GM11168 (cell line): ENCODE data around the gene PLEKHH1.

Source experiments
- in situ Hi-C: fragments of 300-500 bp; cut with MboI; formaldehyde crosslinking; loops from one replicate; pipeline ENCODE4 v1.12.0; 2022; ENCODE audit warnings: low sequenced_read_pairs; ENCODE audit not compliant: unreplicated experiment

Gene PLEKHH1

DNA sequence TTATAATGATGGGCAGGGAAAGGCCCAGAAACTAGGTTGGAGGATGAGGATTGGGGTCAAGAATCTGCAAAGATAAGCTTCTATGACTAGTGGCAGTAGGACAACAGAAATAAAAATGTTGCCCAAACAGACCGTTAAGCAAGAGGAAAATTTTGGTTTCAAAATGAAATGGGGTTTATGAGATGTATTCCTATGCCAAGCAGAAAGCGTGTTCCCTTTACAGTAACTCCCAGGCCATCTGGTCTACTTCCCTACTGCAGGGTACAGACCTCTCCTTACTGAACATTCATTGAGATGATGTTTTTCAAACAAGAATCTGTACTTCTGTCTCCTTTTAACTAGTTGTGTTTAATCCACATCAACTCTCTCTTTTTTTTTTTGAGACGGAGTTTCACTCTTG is 24.1 kb upstream of the PLEKHH1 start:
- in situ Hi-C loops, result no loop called here

- in situ Hi-C loops, result no loop called here
Observed at GRCh38 chr14:67510121-67510520, 23.0 kb upstream of the PLEKHH1 start.

DNA sequence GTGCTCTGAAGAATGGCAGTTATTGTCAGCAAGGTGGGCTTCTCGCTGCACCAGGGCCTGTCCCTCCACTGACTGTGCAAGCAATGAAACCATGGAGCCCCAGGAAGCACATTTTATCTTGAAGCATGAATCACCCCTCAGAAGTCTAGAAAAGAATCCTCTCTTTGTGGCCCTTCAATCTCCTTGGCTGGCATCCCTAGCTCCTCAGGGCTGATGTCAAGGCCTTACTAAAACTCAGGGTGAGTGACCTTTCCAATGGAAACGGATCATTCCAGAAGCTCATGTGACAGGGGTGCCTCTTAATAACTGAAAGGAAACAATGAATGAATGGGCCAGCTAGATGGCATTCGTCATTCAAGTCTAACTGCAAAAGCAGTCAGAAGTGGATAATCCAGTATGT is 22.3 kb upstream of the PLEKHH1 start:
- in situ Hi-C loops, result no loop called here

GRCh38 chr14:67512463-67513310 is 20.4 kb upstream of the PLEKHH1 start:
- in situ Hi-C loops, result no loop called here

- in situ Hi-C loops, result no loop called here
Observed at GRCh38 chr14:67513631-67514108, 19.4 kb upstream of the PLEKHH1 start.

DNA sequence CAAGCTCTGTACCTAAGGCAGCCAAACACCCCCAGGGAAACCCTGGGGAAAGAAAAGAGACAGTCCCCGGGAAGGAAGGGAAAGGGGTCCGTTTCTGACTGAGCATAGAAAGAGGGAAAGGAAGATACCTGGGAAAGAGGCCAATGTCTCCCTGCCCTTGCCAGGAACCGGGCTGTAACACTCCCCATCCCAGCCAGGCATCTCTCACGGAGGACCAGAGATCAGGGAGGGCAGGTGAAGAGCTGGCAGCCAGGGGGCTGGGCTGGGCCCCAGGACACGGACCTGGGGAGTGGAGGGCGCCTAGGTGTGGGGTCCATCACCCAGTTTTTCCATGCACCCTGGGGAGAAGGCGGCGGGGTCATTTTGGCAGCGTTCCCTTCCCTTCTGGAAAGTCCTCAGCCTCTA is 18.9 kb upstream of the PLEKHH1 start:
- in situ Hi-C loops, result no loop called here

DNA sequence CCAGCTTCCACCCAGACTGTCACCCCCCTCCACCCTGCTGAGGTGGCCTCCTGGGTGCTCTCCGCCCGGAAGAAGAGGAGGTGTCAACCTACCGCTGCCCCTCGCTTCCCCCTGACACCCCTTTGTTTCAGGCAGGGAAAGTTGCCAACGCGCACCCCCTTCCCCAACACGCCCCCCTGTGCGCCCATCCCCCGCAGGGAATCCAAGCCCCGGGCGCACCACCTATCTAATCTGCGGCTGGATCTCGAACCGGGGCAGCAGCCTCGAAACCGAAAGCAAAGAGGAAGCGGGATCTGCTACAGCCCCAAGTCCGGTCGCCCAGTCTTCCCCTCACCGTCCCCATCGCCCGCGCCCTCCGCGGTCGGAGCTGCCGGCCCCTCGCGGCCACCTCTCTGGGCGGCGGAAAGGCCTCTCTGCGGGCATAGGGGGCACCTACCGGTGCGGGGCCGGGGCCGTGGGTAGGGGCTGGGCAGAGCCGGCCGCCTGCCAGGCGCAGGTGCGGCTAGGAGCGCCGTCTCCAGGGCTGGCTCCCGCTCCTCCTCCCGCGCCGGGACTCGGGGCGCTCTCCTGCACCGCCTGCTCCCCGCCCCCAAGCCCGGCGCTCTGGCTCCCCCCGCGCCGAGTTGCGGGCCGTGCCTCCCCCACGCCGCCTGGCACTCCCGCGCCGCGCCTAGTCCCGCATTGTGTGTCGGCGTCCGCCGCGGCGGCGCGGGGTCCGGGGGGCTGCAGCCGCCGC is 18.3 kb upstream of the PLEKHH1 start:
- in situ Hi-C loops, result no loop called here

DNA sequence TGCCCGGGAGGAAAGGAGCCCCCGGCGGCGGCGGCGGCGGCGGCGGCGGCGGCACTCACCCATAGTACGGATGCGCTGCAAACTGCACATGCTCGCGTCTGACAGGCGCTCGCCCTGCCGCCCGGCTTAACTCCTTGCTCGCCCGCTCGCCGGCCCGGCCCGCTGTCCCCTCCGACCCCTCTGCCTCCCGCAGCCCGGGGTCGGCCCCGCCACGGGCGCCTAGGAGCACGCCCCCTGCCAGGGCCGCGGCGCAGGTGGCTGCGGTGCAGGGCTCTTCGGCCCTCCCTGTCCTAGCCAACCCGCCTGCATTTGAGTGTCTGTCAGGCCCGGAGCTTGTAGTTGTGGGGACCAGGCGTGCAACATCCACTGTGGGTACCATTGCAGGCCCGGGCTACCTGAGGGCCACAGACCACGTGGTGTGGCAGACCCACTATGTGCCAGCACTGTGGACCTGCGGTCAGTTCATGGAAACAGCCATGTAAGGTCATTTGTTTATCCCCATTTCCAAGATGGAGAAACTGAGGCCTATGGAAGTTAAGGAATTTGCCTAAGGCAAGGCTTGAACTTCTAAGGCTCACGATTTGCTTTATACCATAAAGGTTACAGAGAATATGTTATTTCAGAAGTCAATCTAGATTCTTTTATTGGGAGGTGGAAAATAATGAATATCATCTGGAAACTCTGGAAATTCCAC is 17.6 kb upstream of the PLEKHH1 start:
- in situ Hi-C loops, result no loop called here

DNA sequence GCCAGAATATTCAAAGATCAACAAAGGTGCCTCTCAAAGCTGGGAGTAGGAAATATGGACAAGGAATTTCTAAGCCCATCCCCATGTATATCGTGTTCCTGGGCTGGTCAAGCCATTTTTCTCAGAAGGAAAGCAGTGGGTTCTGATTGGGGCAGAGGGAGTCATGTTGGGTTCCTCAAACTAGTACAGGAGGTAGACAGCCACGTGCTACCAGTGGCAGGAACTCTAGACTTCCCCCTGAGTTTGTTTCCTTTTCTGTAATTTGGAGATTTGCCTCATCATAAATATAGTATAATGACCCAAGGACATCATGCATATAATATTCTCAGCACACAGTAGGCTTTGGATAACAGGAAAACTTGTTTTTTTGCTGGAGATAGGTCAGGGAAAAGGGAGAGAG is 16.4 kb upstream of the PLEKHH1 start:
- in situ Hi-C loops, result no loop called here

- in situ Hi-C loops, result no loop called here
Observed at GRCh38 chr14:67517083-67517482, 16.0 kb upstream of the PLEKHH1 start.

GRCh38 chr14:67519406-67519805 is 13.7 kb upstream of the PLEKHH1 start:
- in situ Hi-C loops, result no loop called here

GRCh38 chr14:67520482-67520881 is 12.6 kb upstream of the PLEKHH1 start:
- in situ Hi-C loops, result no loop called here

- in situ Hi-C loops, result no loop called here
Observed at GRCh38 chr14:67522270-67522669, 10.8 kb upstream of the PLEKHH1 start.

GRCh38 chr14:67523764-67524633 is 9.1 kb upstream of the PLEKHH1 start:
- in situ Hi-C loops, result no loop called here

DNA sequence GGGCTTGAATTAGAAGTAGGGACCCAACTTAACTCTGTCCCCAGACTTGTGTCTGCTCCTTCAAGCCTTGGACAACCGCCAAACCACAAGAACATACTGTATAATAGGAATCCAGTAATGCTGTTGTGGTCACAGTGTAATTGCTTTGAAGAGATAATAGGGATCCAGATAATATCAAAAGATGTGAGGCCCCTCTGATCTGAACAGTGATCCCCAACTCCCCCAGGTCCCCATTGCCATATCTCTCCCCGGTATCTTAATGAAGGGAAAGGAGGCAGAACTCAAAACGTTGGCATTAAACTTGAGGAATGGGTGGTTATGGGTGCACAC is 8.5 kb upstream of the PLEKHH1 start:
- in situ Hi-C loops, result no loop called here

- in situ Hi-C loops, result no loop called here
Observed at GRCh38 chr14:67525389-67525788, 7.7 kb upstream of the PLEKHH1 start.

DNA sequence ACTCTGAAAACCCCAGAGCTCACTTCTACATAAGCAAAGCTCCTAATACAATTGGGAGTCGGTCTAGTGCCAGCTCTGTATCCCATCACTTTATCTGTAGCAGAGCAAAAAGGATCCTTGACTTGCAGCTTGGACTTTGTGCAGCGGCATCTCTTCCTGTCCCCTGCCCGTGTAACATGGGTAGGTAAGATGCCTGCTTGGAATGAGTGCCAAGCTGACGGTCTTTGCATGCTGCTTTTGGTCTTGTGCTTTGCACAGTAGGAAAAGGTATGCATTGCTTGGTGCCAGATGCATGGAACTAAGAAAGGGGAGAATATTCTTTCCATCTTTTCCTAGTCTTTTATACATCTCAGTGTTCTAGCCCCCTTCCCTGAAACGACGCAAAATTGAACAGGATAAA is 6.9 kb upstream of the PLEKHH1 start:
- in situ Hi-C loops, result no loop called here

- in situ Hi-C loops, result no loop called here
Observed at GRCh38 chr14:67526676-67527459, 6.2 kb upstream of the PLEKHH1 start.

- in situ Hi-C loops, result no loop called here
Observed at GRCh38 chr14:67527756-67528155, 5.3 kb upstream of the PLEKHH1 start.
